ACHN (cell line): ENCODE measurements around the gene SPTLC2.

Experiments
- DNase-seq: peaks from one replicate; pipeline ENCODE4 v3.0.0-alpha.2; 2015
- in situ Hi-C: cut with HindIII; loops from 2 replicates; pipeline ENCODE4 v1.10.0; 2017; ENCODE audit warnings: low sequenced_read_pairs, low pct_ligation_motif_present, low pct_unique_long_range_greater_than_20kb

Gene SPTLC2

GRCh38 chr14:77630111-77630510, 13.7 kb upstream of the SPTLC2 start:
- DNase-seq: no peak
- in situ Hi-C loops: no loop called here

- DNase-seq: no peak
- in situ Hi-C loops: no loop called here
Observed at GRCh38 chr14:77625360-77625759, 8.9 kb upstream of the SPTLC2 start.

GRCh38 chr14:77623201-77623600, 6.8 kb upstream of the SPTLC2 start:
- in situ Hi-C loops: no loop called here
- DNase-seq: no peak

DNA sequence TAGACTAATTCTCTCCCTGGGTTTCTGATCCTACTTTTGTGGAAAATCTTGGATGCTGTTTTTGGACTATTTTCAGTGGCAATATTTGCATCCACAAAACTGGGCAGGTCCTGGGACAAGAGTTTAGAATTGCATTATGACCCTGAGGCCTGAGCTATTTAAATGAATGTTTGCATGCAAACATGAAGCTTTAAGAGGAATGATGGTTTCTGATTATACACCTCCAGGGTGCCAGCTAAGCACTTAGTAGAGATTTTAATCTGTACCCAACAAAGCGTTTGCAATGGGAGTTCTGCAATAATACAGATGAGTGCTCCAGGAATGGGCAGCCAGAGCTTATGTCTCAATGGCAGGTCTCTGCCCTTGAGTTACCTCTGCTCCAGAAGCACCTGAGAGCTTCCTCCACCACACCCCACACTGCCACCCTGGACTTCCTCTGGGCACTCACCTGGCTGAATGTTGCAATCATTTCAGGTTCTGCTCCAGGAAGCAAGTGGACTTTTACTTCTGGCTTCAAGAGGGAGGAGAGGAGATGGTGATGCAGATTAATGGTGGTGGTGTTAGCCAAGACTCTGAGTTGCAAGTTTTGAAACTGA, 6.0 kb upstream of the SPTLC2 start:
- in situ Hi-C loops: no loop called here
- DNase-seq: no peak

- DNase-seq: no peak
- in situ Hi-C loops: no loop called here
Observed at GRCh38 chr14:77620222-77620870, 3.9 kb upstream of the SPTLC2 start.

DNA sequence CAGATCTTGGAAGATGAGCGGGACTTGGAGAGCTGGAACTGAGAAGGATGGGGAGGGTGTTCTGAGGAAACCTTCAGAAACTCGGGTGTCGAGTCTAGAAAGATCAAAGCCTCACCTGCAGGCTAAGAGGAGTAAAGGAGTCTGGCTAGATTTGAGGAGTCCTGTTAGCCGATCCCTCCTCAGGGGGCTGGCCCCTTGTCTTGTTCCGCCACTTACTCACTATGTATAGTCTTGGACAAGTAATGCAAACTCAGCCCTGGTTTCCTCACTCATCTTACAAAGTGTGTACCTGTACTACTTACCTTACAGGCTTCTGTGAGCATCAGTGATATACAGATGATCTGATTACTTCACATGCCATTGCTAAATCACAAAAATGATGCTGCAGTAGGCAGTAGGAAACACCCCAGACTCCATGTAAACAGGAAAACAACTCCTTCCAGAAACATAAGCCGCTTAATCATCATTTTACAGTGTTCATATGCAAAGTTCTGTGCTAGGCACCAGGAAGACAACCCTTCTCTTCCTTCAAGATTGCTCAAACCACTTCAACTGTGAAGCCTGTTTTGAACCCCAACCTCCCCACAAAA, 2.0 kb upstream of the SPTLC2 start:
- DNase-seq: no peak
- in situ Hi-C loops: no loop called here

GRCh38 chr14:77616133-77616453, 344 bp downstream of the SPTLC2 start:
- in situ Hi-C loops: no loop called here
- DNase-seq: no peak

DNA sequence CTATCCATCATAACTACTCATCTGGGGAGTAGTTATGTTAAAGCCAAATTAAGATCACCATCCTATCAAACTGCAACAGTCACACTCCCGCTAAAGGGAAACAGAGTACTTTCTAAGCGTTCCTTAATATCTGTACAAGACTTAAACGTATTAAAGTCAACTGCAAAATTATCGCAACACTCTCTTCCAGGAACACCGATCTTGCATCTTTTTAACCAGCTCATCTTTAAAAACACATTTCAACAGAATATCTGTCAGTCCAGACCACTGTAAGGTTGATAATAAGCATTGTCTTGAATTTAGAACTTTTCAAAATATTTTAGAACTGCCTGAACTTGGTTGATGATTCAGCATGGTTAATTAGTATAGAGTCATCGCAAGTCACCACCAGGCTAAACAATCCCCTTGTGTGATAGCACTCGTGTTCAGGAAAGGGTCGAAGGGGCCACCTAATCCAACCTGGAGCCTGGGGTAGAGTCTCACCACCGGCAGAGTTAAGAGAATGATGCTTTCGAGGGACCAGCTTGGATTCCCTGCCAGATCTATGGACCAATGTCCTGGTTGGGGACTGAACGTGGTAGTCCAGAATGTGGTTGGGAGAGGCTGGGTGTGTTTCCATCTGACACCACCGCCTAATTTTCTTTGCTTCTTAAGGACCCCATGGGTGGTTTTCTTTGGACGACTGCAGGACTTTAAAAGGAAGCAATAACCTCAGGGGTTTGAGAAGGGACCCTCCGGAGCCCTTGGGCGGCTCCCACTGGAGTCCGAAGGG, 890 bp downstream of the SPTLC2 start:
- in situ Hi-C loops: no loop called here
- peak; percentile 28 for DNase-seq

DNA sequence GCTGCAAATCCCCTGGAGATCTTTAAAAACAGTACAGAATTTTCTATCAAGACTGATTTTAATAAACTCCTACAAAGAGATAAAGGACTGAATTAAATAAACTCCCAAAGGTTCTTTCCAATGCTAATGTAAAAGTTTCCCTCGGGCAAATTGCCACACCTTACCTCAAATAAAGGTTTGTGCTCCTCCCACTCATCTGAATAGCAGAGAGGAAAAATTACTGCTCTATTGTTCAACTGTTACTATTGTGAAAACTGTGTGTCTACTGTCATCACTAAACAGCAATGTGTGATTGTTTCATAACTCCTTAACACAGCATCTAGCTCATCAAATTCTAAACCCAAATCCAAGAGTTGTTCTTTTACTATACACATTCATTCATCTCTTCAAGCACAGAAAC, 3.2 kb downstream of the SPTLC2 start:
- no peak for DNase-seq
- in situ Hi-C loops: no loop called here

DNA sequence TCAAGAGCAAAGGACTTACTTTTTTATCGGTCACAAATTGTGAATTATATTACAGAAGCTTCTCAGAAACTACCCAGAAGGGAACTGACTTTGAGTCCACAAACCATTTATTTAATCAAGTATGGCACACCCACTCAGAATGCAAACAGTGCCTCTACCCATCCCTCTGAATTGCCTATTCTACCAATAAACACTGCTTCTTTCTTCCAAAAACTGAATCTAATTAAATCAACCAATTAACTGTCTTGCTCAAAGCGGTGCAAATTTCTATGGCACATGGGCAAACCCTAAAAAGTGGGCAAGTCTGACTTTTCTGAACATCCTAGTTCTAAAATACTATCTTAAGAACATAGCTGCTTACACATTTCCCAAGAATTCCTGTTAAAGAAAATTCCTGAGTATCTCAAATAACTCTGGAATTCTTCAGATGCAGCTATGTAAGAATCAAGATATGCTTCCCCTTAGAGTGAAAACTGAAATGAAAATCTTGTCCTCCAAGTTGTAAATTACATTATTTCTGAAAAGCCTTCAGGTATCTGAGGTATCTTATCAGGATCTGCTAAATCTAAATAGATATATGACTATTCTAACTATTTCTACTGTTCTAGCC, 4.3 kb downstream of the SPTLC2 start:
- in situ Hi-C loops: no loop called here
- DNase-seq: peak; percentile 81

DNA sequence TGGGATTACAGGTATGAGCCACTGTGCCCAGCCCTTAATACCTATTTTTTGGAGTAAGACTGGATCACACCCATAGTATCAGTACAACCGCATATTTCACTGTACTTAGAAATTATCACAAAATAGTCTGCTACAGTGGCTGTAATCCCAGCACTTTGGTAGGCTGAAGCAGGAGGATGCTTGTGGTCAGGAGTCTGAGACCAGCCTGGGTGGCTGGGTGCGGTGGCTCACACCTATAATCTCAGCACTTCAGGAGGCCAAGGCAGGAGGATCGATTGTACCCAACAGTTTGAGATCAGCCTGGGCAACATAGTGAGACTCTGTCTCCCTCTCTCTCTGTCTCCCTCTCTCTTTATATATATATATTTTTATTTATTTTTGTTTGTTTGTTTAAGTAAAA, 5.9 kb downstream of the SPTLC2 start:
- in situ Hi-C loops: no loop called here
- no peak for DNase-seq

DNA sequence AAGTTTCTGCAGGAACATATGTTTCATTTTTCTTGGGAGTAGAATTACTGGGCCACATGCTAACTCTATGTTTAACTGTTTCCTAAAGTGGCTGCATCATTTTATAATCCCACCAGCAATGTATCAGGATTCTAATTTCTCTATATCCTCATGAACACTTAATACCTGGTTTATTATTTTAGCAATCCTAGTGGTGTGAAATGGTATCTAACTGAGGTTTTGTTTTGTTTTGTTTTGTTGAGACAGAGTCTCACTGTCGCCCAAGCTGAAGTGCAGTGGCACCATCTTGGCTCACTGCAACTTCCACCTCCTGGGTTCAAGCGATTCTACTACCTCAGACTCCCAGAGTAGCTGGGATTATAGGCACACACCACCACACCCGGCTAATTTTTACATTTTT, 6.5 kb downstream of the SPTLC2 start:
- in situ Hi-C loops: no loop called here

GRCh38 chr14:77607741-77608302, 8.6 kb downstream of the SPTLC2 start:
- no peak for DNase-seq

More for the DNA sequence above, 6.5 kb downstream of the SPTLC2 start:
- DNase-seq: no peak

DNA sequence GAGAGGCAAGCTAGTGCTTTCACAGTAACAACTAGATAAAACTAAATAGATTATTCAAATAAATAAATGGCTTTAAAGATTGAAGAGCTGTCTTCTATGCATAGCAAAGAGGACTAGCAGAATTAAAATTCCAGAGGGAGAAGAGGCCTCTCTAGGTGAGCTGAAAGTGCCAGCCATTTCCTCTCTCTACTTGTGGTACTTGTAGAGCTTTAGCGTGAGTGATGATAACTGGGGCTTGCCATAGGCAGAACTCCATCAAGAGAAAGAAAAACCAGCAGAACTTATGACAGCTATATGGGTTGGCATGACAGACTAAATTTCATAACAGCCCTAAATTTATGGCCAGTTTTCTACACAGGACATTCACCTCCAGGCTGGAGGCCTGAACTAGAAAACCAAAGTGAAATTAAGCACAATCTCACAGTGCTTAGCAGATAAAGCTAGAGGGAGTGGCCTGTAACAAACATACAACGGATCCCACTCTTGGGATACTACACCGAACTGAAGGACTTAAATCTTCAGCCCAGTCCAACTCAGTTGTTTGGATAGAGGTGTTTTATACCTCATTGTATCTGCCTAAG, 11.0 kb downstream of the SPTLC2 start:
- no peak for DNase-seq
- in situ Hi-C loops: no loop called here

More at GRCh38 chr14:77607741-77608302, 8.6 kb downstream of the SPTLC2 start:
- in situ Hi-C loops: no loop called here

DNA sequence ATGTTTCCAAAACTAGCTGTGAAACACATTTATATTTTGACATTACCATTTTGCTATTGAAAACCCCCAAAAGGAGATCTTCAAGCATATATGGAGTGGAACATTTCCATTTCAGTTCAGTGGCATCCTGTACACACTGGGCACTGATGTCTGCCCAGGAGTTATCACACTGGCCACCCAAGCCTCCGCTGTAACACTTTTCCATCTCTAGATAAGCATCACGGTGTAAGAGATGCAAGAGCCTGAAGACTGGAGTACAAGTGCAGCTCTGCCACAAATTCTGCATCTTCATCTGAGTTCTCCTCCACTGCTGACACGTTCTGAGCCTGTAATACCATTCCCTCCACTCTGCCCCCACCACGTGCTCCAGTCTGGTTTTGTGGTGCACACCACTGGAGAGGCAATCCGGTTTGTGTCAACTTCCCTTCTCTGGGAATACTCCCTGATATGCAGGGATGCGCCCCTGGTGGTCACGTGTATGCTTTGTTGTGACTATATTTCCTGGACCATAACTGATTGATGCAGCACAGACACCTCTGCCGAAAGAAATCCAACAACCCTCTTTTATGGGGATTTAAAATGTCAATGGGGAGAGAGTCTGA, 12.7 kb downstream of the SPTLC2 start:
- DNase-seq: peak; percentile 65
- in situ Hi-C loops: no loop called here

- no peak for DNase-seq
- in situ Hi-C loops: no loop called here
Observed at GRCh38 chr14:77603031-77603430, 13.4 kb downstream of the SPTLC2 start.

DNA sequence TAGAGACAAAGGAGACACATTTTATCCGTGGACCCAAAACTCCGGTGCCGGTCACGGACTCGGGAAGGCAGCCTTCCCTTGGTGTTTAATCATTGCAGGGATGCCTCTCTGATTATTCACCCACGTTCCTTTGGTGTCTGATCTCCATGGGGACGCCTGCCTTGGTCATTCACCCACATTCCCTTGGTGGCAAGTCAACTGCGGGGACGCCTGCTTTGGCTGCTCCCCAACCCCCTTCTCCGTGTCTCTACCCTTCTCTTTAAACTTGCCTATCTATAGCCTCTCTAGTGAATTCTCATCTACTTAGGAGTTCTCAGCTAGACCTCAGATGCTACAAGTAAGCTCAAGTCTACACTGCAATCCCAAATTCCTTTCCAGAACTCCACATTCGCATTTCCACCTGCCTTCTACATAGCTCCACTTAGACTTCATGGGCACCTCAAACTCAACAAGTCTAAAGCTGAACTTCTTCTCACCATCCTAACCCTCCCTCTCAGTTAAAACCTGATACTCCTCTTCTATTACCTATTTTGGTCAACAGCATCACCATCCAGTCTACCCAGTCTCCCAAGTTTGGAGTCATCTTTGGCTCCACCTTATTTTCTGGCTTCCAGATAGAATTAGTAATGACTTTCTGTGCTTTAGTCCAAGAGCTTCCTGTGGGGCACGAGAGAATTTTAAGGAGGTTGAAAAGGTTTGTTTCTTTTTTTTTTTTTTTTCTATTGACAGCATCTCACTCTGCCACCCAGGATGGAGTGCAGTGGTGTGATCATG, 14.4 kb downstream of the SPTLC2 start:
- in situ Hi-C loops: no loop called here

DNA sequence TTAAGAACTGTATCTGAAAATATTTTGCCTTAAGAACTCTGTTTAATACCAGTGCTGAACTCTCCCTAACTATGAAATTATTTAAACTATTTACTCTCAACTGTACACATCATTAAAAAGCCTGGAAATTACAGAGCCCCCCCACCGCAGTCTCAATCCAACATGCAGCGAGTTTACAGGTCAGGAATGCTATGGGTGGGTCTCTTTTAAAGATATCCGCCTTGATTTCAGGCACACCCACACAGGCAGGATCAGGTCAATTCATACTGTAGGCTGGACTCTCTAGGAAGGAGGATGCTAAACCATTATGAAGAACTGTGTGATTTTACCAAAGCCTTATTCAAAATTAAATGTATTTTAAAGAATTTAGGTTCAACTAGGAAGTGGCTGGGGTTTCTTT, 16.5 kb downstream of the SPTLC2 start:
- in situ Hi-C loops: no loop called here
- DNase-seq: peak; percentile 28

More for the DNA sequence above, 14.4 kb downstream of the SPTLC2 start:
- peak; percentile 58 for DNase-seq
